ENCODE results near the gene EEPD1.

Gene EEPD1

DNA sequence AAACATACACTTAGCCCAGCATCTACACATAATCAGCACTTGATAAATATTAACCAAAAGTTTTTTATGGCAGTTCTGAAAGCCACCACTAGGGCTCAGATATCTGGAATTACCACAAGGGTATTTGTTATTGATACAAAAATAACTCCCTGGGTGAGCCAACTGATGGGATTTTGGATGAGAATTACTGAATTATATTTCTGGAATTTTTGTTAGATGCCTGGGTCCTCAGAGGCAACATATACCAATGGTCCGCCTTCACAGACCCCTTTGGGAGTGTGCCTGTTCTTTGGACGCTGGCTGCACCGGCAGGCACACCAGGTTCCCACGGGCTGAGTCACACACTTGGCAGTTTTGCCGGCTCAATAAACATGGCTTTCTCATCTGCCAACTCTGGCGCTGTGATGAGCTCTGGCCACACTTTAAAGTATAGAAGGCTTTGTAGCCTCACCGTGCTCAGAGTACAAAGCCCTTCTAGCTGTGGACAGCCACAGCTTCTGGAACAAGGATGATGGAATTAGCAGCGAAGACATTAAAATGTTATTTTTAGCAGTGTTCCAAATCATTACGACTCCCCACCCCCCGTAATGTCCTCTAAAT is 24.5 kb upstream of the EEPD1 start:
- no peaks in the 10 kb centered on the region for H3K27me3 Mint-ChIP-seq (ENCODE audit: low read depth, poor library complexity)
- TF ChIP-seq, protein P1, sequence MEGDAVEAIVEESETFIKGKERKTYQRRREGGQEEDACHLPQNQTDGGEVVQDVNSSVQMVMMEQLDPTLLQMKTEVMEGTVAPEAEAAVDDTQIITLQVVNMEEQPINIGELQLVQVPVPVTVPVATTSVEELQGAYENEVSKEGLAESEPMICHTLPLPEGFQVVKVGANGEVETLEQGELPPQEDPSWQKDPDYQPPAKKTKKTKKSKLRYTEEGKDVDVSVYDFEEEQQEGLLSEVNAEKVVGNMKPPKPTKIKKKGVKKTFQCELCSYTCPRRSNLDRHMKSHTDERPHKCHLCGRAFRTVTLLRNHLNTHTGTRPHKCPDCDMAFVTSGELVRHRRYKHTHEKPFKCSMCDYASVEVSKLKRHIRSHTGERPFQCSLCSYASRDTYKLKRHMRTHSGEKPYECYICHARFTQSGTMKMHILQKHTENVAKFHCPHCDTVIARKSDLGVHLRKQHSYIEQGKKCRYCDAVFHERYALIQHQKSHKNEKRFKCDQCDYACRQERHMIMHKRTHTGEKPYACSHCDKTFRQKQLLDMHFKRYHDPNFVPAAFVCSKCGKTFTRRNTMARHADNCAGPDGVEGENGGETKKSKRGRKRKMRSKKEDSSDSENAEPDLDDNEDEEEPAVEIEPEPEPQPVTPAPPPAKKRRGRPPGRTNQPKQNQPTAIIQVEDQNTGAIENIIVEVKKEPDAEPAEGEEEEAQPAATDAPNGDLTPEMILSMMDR (IDR thresholded peaks at IDR 0.05), result peak; percentile 57
- DNase-seq, result peak; percentile 16
- H3K4me1 Mint-ChIP-seq, result peaks cover 29% of the 10 kb centered on the region
- H3K36me3 Mint-ChIP-seq (ENCODE audit: low read depth), result no peaks in the 10 kb centered on the region
- H3K9me3 Mint-ChIP-seq, result peaks cover 21% of the 10 kb centered on the region
- H3K27ac Mint-ChIP-seq, result no peak overlapping the region
- no peak overlapping the region for H3K4me3 Mint-ChIP-seq

DNA sequence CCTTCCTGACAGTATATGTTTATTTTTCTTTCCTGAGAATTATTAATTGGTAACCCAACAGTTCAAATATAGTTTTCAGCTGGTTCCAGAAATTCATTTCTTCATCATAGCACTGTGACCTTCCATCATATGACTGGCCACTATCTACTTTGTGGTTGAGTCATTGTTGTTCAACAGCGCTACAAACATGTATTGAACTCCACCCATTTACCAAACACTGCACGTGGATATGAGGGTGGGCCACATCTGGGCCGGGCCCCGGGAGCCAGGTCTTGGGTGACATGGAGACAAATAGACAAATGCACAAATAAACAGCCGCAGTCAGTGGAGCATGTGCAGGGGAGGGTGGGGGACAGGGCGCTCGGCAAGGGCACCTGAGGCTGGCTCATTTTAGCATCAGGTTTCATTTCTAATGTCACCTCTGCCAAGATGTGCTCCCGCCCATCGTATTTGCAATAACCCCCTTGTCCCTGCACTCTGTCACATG is 24.0 kb upstream of the EEPD1 start:
- no peak for DNase-seq
- TF ChIP-seq, protein P1 (IDR thresholded peaks at IDR 0.05), result no peak
- H3K27ac Mint-ChIP-seq, result no peak overlapping the region
- H3K4me3 Mint-ChIP-seq, result no peak overlapping the region
- peaks cover 17% of the 10 kb centered on the region for H3K9me3 Mint-ChIP-seq
- peaks cover 29% of the 10 kb centered on the region for H3K4me1 Mint-ChIP-seq
- peaks cover under 1% of the 10 kb centered on the region for H3K27me3 Mint-ChIP-seq (ENCODE audit: low read depth, poor library complexity)
- no peaks in the 10 kb centered on the region for H3K36me3 Mint-ChIP-seq (ENCODE audit: low read depth)

DNA sequence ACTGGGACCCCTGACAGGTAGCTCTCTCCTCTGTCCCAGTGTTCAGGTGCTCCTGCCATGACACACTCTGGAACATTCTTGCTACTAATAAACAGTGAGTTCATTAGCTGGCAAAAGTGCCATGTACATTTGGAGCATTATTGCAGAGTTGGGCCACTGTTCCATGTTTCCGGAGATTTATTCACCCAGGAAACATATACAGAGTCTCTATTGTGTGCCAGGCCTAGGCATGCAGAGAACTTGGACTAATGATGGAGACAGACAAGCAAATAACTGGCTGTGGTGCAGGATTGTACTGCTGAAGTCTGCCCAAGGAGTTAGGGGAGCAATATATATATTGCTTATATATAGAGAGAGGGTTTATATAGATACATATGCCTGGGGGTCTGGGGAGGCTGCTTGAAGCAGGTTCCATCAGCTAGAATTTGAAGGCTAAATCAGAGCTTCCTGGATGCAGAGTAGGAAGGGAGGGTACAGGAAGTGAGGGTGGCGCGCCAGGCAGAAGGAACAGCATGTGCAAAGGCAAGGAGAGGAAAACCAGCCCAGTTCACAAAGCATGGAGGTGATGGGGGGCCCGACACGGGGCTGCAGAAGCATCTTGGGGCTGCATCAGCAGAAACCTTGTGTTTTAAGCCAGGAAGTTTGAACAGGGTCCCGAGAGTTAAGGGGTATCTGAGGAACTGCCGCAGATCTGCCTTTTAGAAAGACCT is 22.7 kb upstream of the EEPD1 start:
- H3K27me3 Mint-ChIP-seq (ENCODE audit: low read depth, poor library complexity), result peaks cover 7% of the 10 kb centered on the region
- no peak overlapping the region for H3K4me3 Mint-ChIP-seq
- no peaks in the 10 kb centered on the region for H3K36me3 Mint-ChIP-seq (ENCODE audit: low read depth)
- peaks cover 29% of the 10 kb centered on the region for H3K4me1 Mint-ChIP-seq
- TF ChIP-seq, protein P1 (IDR thresholded peaks at IDR 0.05), result no peak
- no peak for DNase-seq
- H3K9me3 Mint-ChIP-seq, result peaks cover 4% of the 10 kb centered on the region
- peak overlapping the region; percentile 52 for H3K27ac Mint-ChIP-seq

DNA sequence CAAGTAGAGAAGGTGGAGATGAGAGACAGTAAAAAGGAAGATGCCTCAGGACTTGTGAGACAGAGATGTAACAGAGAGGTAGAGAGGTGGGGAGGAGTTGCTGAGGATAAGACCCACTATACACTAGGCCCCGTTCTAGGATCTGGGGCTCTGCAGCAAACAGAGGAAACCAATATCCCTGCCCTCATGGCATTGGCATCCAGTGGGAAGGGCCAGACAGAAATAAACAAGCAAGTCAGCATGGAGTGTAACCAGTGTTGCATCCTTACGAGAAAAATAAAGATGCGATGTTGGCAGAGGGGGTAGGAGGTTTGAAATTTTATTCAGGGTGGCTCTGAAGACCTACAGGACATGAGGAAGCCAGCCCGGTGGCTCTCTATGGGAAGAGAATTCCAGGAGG is 22.0 kb upstream of the EEPD1 start:
- H3K4me1 Mint-ChIP-seq, result peaks cover 29% of the 10 kb centered on the region
- TF ChIP-seq, protein P1 (IDR thresholded peaks at IDR 0.05), result no peak
- no peak overlapping the region for H3K27ac Mint-ChIP-seq
- peaks cover 3% of the 10 kb centered on the region for H3K9me3 Mint-ChIP-seq
- H3K27me3 Mint-ChIP-seq (ENCODE audit: low read depth, poor library complexity), result peaks cover 7% of the 10 kb centered on the region
- no peaks in the 10 kb centered on the region for H3K36me3 Mint-ChIP-seq (ENCODE audit: low read depth)
- no peak for DNase-seq
- H3K4me3 Mint-ChIP-seq, result no peak overlapping the region

- Mint-ChIP-seq H3K27me3 (ENCODE audit: low read depth, poor library complexity) (peaks cover 7% of the 10 kb centered on the region), H3K4me1 (peaks cover 29% of the 10 kb centered on the region), H3K9me3 (peaks cover 3% of the 10 kb centered on the region), H3K4me3 (peak overlapping the region; percentile 14), H3K36me3 (ENCODE audit: low read depth) (no peaks in the 10 kb centered on the region), H3K27ac (no peak overlapping the region)
- no peak for DNase-seq
- TF ChIP-seq, protein P1 (IDR thresholded peaks at IDR 0.05), result no peak
Measured at GRCh38 chr7:36131499-36131898, 21.6 kb upstream of the EEPD1 start.
